ENCODE measurements around the gene ZBTB42. TPM values are rescaled to one million over a fixed set of nuclear protein-coding genes. Genes with fewer than 3 reads are reported as not detected.

ZBTB42 gene
- total RNA-seq, 1 experiment from 2014 or later: 4.2 TPM

DNA sequence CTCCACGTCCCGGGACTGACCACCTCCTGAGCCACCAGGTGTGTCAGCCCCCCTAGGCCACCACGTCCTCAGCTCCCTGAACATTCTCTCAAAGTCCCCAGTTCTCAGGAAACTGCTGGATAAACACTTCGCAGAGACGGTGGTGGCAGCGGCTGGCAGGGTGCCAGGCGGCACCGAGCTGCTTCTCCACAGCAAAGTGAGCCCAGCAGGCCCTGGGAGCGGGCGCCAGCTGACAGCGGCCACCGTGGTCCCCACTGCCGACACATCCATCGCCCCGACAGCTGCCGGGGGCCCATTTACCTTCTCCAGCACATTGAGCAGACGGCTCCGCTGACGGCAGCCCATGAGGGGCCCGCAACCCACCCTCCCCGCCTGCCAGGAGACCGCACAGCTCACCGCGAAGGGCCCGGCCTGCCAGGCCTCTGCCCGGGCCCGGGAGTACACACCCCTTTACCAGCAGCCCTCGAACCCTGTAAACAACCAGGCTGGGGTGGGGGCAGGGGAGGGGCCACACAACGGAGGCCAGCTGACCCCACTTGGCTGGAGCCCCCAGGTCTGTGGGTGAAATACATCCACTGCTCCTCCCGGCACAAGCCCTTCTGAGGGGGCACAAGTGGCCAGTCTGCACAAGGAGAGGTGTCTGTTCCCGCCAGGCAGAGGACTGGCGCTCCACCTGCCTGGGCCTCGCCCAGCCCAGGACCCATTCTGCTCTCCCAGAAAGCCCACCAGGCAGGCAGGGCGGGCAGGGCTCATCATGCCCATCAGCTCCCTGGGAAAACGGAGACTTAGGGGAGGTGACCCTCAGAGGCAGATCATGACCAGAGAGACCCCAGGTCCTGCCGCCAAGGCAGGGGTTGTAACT, 15.8 kb upstream of the ZBTB42 start:
- H3K9me2 ChIP-seq (ENCODE audit: insufficient read depth): no peaks in the 10 kb centered on the region
- intact Hi-C loops (cut with micrococcal nuclease; ENCODE audit: unreplicated experiment): no loop called here
- no peaks in the 10 kb centered on the region for H3K9me3 ChIP-seq (ENCODE audit: insufficient read depth, low read depth)
- no peaks in the 10 kb centered on the region for H3K27me3 ChIP-seq (ENCODE audit: insufficient read depth, low read depth)
- peaks cover 21% of the 10 kb centered on the region for H4K20me1 ChIP-seq (ENCODE audit: insufficient read depth)
- H3K4me1 ChIP-seq (replicated peaks; ENCODE audit: insufficient read depth): no peaks in the 10 kb centered on the region
- H3F3A ChIP-seq (ENCODE audit: insufficient read depth, low read depth): no peaks in the 10 kb centered on the region
- ChIA-PET POLR2A (ENCODE audit: unreplicated experiment) (no interaction called here), CTCF (no interaction called here)
- DNase-seq: no peak
- no peaks in the 10 kb centered on the region for H3K36me3 ChIP-seq (ENCODE audit: low read depth)
- no peak overlapping the region for H3K27ac ChIP-seq
- TF ChIP-seq CTCF (conservative IDR thresholded peaks at IDR 0.05) (no peak), EZH2 (IDR thresholded peaks at IDR 0.05; ENCODE audit: low read depth) (no peak)
- H3K79me2 ChIP-seq (ENCODE audit: low read depth): peaks cover 6% of the 10 kb centered on the region; the same call in 1 of the 2 replicates
- H3K4me3 ChIP-seq: no peak overlapping the region
- H2AFZ ChIP-seq: no peak overlapping the region
- BruUV-seq (replicated peaks): no TSS peak
- no peak overlapping the region for H3K4me2 ChIP-seq

GRCh38 chr14:104785708-104786080, 15.2 kb upstream of the ZBTB42 start:
- ChIA-PET POLR2A (ENCODE audit: unreplicated experiment) (no interaction called here), CTCF (no interaction called here)
- TF ChIP-seq EZH2 (IDR thresholded peaks at IDR 0.05; ENCODE audit: low read depth) (no peak), CTCF (conservative IDR thresholded peaks at IDR 0.05) (no peak)
- no peaks in the 10 kb centered on the region for H3F3A ChIP-seq (ENCODE audit: insufficient read depth, low read depth)
- H4K20me1 ChIP-seq (ENCODE audit: insufficient read depth): peaks cover 21% of the 10 kb centered on the region; the same call in 1 of the 2 replicates
- H3K27ac ChIP-seq: no peak overlapping the region
- BruUV-seq (replicated peaks): no TSS peak
- H3K9me2 ChIP-seq (ENCODE audit: insufficient read depth): no peaks in the 10 kb centered on the region
- DNase-seq: no peak
- H3K4me1 ChIP-seq (replicated peaks; ENCODE audit: insufficient read depth): no peaks in the 10 kb centered on the region
- intact Hi-C loops (cut with micrococcal nuclease; ENCODE audit: unreplicated experiment): no loop called here
- peaks cover 6% of the 10 kb centered on the region; the same call in 1 of the 2 replicates for H3K79me2 ChIP-seq (ENCODE audit: low read depth)
- no peak overlapping the region for H2AFZ ChIP-seq
- no peaks in the 10 kb centered on the region for H3K9me3 ChIP-seq (ENCODE audit: insufficient read depth, low read depth)
- H3K4me3 ChIP-seq: no peak overlapping the region
- H3K36me3 ChIP-seq (ENCODE audit: low read depth): no peaks in the 10 kb centered on the region
- no peaks in the 10 kb centered on the region for H3K27me3 ChIP-seq (ENCODE audit: insufficient read depth, low read depth)
- no peak overlapping the region for H3K4me2 ChIP-seq

- intact Hi-C loops (cut with micrococcal nuclease; ENCODE audit: unreplicated experiment): no loop called here
- Histone ChIP-seq H3K4me3 (no peak overlapping the region), H3K4me2 (no peak overlapping the region), H3K79me2 (ENCODE audit: low read depth) (peaks cover 11% of the 10 kb centered on the region), H2AFZ (no peak overlapping the region), H3K36me3 (ENCODE audit: low read depth) (no peaks in the 10 kb centered on the region), H3K9me3 (ENCODE audit: insufficient read depth, low read depth) (no peaks in the 10 kb centered on the region), H3K27ac (no peak overlapping the region), H3F3A (ENCODE audit: insufficient read depth, low read depth) (no peaks in the 10 kb centered on the region), H3K9me2 (ENCODE audit: insufficient read depth) (no peaks in the 10 kb centered on the region), H3K4me1 (replicated peaks; ENCODE audit: insufficient read depth) (no peaks in the 10 kb centered on the region), H3K27me3 (ENCODE audit: insufficient read depth, low read depth) (no peaks in the 10 kb centered on the region), H4K20me1 (ENCODE audit: insufficient read depth) (peaks cover 20% of the 10 kb centered on the region; the same call in 1 of the 2 replicates)
- no TSS peak for BruUV-seq (replicated peaks)
- ChIA-PET CTCF (no interaction called here), POLR2A (ENCODE audit: unreplicated experiment) (no interaction called here)
- TF ChIP-seq EZH2 (IDR thresholded peaks at IDR 0.05; ENCODE audit: low read depth) (no peak), CTCF (conservative IDR thresholded peaks at IDR 0.05) (no peak)
- no peak for DNase-seq
Measured at GRCh38 chr14:104786091-104786586, 14.8 kb upstream of the ZBTB42 start.

Measured in PC-9 (cell line).